OCI-LY7 (cell line): ENCODE measurements around the gene LRRC4C.

Experiments
- EZH2phosphoT487 ChIP-seq: fragments of 200-600 bp; sonication (generic); IDR thresholded peaks from 2 replicates; pipeline ENCODE4 v1.6.1; 2018; ENCODE audit warnings: low read depth, borderline replicate concordance, mild to moderate bottlenecking, mixed run types, antibody characterized with exemption, low read length, moderate library complexity, mixed read lengths
- TF ChIP-seq, protein P1 (sequence below): fragments of 200-600 bp; sonication (generic); conservative IDR thresholded peaks from 2 replicates; pipeline ENCODE4 v1.5.1; 2014; ENCODE audit warnings: mild to moderate bottlenecking, antibody characterized with exemption, low read length, moderate library complexity, mixed read lengths

- TF ChIP-seq, protein P1, sequence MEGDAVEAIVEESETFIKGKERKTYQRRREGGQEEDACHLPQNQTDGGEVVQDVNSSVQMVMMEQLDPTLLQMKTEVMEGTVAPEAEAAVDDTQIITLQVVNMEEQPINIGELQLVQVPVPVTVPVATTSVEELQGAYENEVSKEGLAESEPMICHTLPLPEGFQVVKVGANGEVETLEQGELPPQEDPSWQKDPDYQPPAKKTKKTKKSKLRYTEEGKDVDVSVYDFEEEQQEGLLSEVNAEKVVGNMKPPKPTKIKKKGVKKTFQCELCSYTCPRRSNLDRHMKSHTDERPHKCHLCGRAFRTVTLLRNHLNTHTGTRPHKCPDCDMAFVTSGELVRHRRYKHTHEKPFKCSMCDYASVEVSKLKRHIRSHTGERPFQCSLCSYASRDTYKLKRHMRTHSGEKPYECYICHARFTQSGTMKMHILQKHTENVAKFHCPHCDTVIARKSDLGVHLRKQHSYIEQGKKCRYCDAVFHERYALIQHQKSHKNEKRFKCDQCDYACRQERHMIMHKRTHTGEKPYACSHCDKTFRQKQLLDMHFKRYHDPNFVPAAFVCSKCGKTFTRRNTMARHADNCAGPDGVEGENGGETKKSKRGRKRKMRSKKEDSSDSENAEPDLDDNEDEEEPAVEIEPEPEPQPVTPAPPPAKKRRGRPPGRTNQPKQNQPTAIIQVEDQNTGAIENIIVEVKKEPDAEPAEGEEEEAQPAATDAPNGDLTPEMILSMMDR, result no peak
- no peak for TF ChIP-seq EZH2phosphoT487
Observed at GRCh38 chr11:40321537-40321936, 1137.9 kb downstream of the LRRC4C start.
